K562 (cell line): ENCODE data around the gene RPTOR. TPM values are rescaled to one million over a fixed set of nuclear protein-coding genes. Genes with fewer than 3 reads are reported as not detected.

Experiments
- CREM ChIP-seq: IDR thresholded peaks from 2 replicates; pipeline ENCODE4 v1.6.1; 2014; ENCODE audit warnings: antibody characterized with exemption, low read depth
- E2F6 ChIP-seq, 2 experiments: IDR thresholded peaks; 2 replicates each; pipeline ENCODE4 v1.6.1; 2011; ENCODE audit warnings: borderline replicate concordance in 1 of 2, control low read depth in 1 of 2, low read depth in 1 of 2, low read length in 1 of 2, mild to moderate bottlenecking in 1 of 2, mixed read lengths in 1 of 2, moderate library complexity in 1 of 2; ENCODE audit not compliant: insufficient read depth in 1 of 2, insufficient read length in 1 of 2, poor library complexity in 1 of 2, severe bottlenecking in 1 of 2; ENCODE audit errors: extremely low read depth in 1 of 2
- JUND ChIP-seq, 2 experiments: IDR thresholded peaks; 2 replicates in 1 of 2; 3 replicates in 1 of 2; pipeline ENCODE4 v1.6.1; 2011; ENCODE audit warnings: borderline replicate concordance in 2 of 2, low read depth in 2 of 2, low read length in 2 of 2, improper control_type of control experiment in 1 of 2, missing biosample characterization in 1 of 2, missing genetic modification characterization in 1 of 2, missing genetic modification reagents in 1 of 2
- MED1 ChIP-seq: sonication (generic); formaldehyde crosslinking; IDR thresholded peaks from 2 replicates; pipeline ENCODE4 v1.8.1; 2023; ENCODE audit warnings: missing genetic modification reagents, borderline replicate concordance
- NFE2L1 ChIP-seq: fragments of 450-650 bp; IDR thresholded peaks from 2 replicates; pipeline ENCODE4 v1.6.1; 2016; ENCODE audit warnings: missing genetic modification characterization, low read depth, mild to moderate bottlenecking, missing compliant biosample characterization, moderate library complexity, borderline replicate concordance
- NR4A1 ChIP-seq, 2 experiments: fragments of 250-450 bp in 1 of 2; fragments of 450-650 bp in 1 of 2; sonication (Bioruptor Pico) in 1 of 2; IDR thresholded peaks; 2 replicates each; pipeline versions ENCODE4 v1.4.0 to v1.6.1; 2016 to 2020; ENCODE audit warnings: mild to moderate bottlenecking in 2 of 2, missing compliant biosample characterization in 1 of 2, missing genetic modification characterization in 1 of 2, moderate library complexity in 1 of 2
- SMAD3 ChIP-seq: fragments of 450-650 bp; formaldehyde crosslinking; conservative IDR thresholded peaks from 2 replicates; pipeline ENCODE4 v1.4.0; 2020; ENCODE audit warnings: mild to moderate bottlenecking
- ZNF318 ChIP-seq, 2 experiments: fragments of 450-650 bp; IDR thresholded peaks; 2 replicates each; pipeline ENCODE4 v1.6.1; 2016; ENCODE audit warnings: mild to moderate bottlenecking in 2 of 2, borderline replicate concordance in 1 of 2, low read depth in 1 of 2, moderate library complexity in 1 of 2
- ZNF395 ChIP-seq: fragments of 200-800 bp; sonication (Bioruptor generic); IDR thresholded peaks from 2 replicates; pipeline ENCODE4 v1.6.1; 2017; ENCODE audit warnings: missing genetic modification characterization, missing compliant biosample characterization
- ZNF707 ChIP-seq: fragments of 250-450 bp; sonication (Bioruptor Pico); conservative IDR thresholded peaks from 2 replicates; pipeline ENCODE4 v1.8.0; 2022; ENCODE audit warnings: inconsistent platforms, mild to moderate bottlenecking, moderate library complexity
- polyA plus RNA-seq, 8 experiments: library from polyadenylated mRNA; depleted of rRNA in 4 of 8; stranded (reverse) in 5 of 8; unstranded in 3 of 8; fragments of >200 nt; fragmentation: Nextera tagmentation in 2 of 8; fragmentation: Illumina TruSeq in 1 of 8; extraction: Ambion mirVana in 2 of 8; extraction: Trizol in 1 of 8; gene quantifications; 2 replicates each; pipeline versions ENCODE4 v1.2.1 to v1.2.3, GENCODE V29; 2011 to 2014; ENCODE audit warnings: inconsistent platforms in 1 of 8, missing spikeins in 1 of 8
- total RNA-seq, 7 experiments: library from RNA; depleted of rRNA in 6 of 7; stranded (reverse); fragments of >200 nt in 6 of 7; fragmentation: Illumina TruSeq in 2 of 7; extraction: Trizol in 2 of 7; gene quantifications; 2 replicates each; pipeline versions ENCODE4 v1.2.1 to v1.2.3, GENCODE V29; 2011 to 2021; ENCODE audit warnings: low replicate concordance in 1 of 7
- TF ChIP-seq, protein P1 (sequence below): sonication (generic); IDR thresholded peaks from 2 replicates; pipeline ENCODE4 v1.6.1; 2016

The RPTOR gene
- total and polyA plus RNA-seq, 9 of the 15 experiments (the other 6 are each of a cell fraction or from before 2014, with no cell fraction given): 0.24 to 54.1 (median 10.2) TPM

- peak; percentile 97 for TF ChIP-seq JUND (IDR thresholded peaks at IDR 0.05; ENCODE audit: borderline replicate concordance, low read depth, low read length)
- TF ChIP-seq JUND (tag; IDR thresholded peaks at IDR 0.05; ENCODE audit: borderline replicate concordance, low read depth, low read length): peak; percentile 97
- peak; percentile 81; the same call in 1 of the 2 replicates for TF ChIP-seq ZNF395 (CRISPR knock-in tag)
- no peak for TF ChIP-seq MED1
- no peak for TF ChIP-seq ZNF707 (CRISPR knock-in tag)
- TF ChIP-seq CREM: peak; percentile 76
- TF ChIP-seq E2F6 (IDR thresholded peaks at IDR 0.05; ENCODE audit: borderline replicate concordance in 1 of 2, extremely low read depth in 1 of 2, insufficient read depth in 1 of 2, insufficient read length in 1 of 2, low read depth in 1 of 2, low read length in 1 of 2, poor library complexity in 1 of 2, severe bottlenecking in 1 of 2): peak; percentile 16 to 33
- no peak for TF ChIP-seq NR4A1 (CRISPR knock-in tag; IDR thresholded peaks at IDR 0.05)
- peak; percentile 61; the same call in 1 of the 2 replicates for TF ChIP-seq NR4A1 (tag; IDR thresholded peaks at IDR 0.05)
- TF ChIP-seq, protein P1, sequence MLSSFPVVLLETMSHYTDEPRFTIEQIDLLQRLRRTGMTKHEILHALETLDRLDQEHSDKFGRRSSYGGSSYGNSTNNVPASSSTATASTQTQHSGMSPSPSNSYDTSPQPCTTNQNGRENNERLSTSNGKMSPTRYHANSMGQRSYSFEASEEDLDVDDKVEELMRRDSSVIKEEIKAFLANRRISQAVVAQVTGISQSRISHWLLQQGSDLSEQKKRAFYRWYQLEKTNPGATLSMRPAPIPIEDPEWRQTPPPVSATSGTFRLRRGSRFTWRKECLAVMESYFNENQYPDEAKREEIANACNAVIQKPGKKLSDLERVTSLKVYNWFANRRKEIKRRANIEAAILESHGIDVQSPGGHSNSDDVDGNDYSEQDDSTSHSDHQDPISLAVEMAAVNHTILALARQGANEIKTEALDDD: peak; percentile 58; the same call in 1 of the 2 replicates
- TF ChIP-seq SMAD3 (CRISPR knock-in tag): 0 out of 2 replicates have a peak, but pooled peaks have one; percentile 50
- TF ChIP-seq NFE2L1 (tag): peak; percentile 2; the same call in 1 of the 2 replicates
- TF ChIP-seq ZNF318 (IDR thresholded peaks at IDR 0.05; ENCODE audit: borderline replicate concordance in 1 of 2, low read depth in 1 of 2): peak in 1 of 2 experiments; percentile 81; a peak in 2 of 4 replicates
Observed at GRCh38 chr17:80855948-80856862, 311.6 kb downstream of the RPTOR start (continued).
